Naive thymus-derived CD4-positive, alpha-beta T cell (primary cell): Measurements from ENCODE around the gene HSPB6. TPM values are rescaled to one million over a fixed set of nuclear protein-coding genes. Genes with fewer than 3 reads are reported as not detected.

ENCODE experiments used
- ATAC-seq: fragments of 150-1000 bp; cut with Tn5 transposase; 2 replicates; pipeline ENCODE4 v1.10.0; 2021; ENCODE audit warnings: mild to moderate bottlenecking, moderate library complexity
- CTCF ChIA-PET: fragments of 350-600 bp; sonication (Branson Sonifier 250); formaldehyde crosslinking; loops from one replicate; lab custom pipeline; 2021; ENCODE audit warnings: antibody characterized with exemption; lab: Charles Lee
- POLR2A ChIA-PET: fragments of 350-600 bp; sonication (Branson Sonifier 250); formaldehyde crosslinking; loops from one replicate; lab custom pipeline; 2021; ENCODE audit warnings: antibody characterized with exemption, inconsistent platforms; lab: Charles Lee
- DNase-seq, 9 donors: peaks; one replicate each; pipeline versions ENCODE4 v3.0.0 to v3.0.0-alpha.2; 2020 to 2022; ENCODE audit warnings: mixed read lengths in 1 of 9
- H3K27ac ChIP-seq: one replicate; pipeline ENCODE4 v1.7.0; 2013; ENCODE audit warnings: mild to moderate bottlenecking, low read depth, low read length, moderate library complexity
- H3K27me3 ChIP-seq, 2 donors: one replicate each; pipeline ENCODE4 v1.7.0; 2013; ENCODE audit warnings: low read length in 2 of 2, mild to moderate bottlenecking in 2 of 2, moderate library complexity in 2 of 2; ENCODE audit not compliant: control insufficient read depth in 2 of 2, insufficient read depth in 2 of 2
- H3K36me3 ChIP-seq, 3 experiments: 1 replicate in 2 of 3; 2 replicates in 1 of 3; pipeline ENCODE4 v1.7.0; 2013; ENCODE audit warnings: low read length in 3 of 3, mild to moderate bottlenecking in 3 of 3, moderate library complexity in 1 of 3; ENCODE audit not compliant: insufficient read depth in 3 of 3, control insufficient read depth in 2 of 3
- H3K4me1 ChIP-seq, 2 donors: one replicate each; pipeline ENCODE4 v1.7.0; 2013; ENCODE audit warnings: low read length in 2 of 2, mild to moderate bottlenecking in 2 of 2, moderate library complexity in 1 of 2; ENCODE audit not compliant: control insufficient read depth in 2 of 2, insufficient read depth in 2 of 2
- H3K4me3 ChIP-seq: 2 replicates; pipeline ENCODE4 v1.7.0; 2013; ENCODE audit warnings: mild to moderate bottlenecking, low read length
- H3K9me3 ChIP-seq, 3 experiments: 1 replicate in 2 of 3; 2 replicates in 1 of 3; pipeline ENCODE4 v1.7.0; 2013; ENCODE audit warnings: low read length in 3 of 3; ENCODE audit not compliant: control insufficient read depth in 2 of 3
- H3K27ac Mint-ChIP-seq, 9 donors: one replicate each; pipeline ENCODE4 v1.8.0; 2020 to 2022; ENCODE audit warnings: mixed read lengths in 9 of 9, mild to moderate bottlenecking in 8 of 9, moderate library complexity in 5 of 9, inconsistent platforms in 2 of 9
- H3K27me3 Mint-ChIP-seq, 5 donors: one replicate each; pipeline ENCODE4 v1.8.0; 2021 to 2022; ENCODE audit warnings: mixed read lengths in 5 of 5, mild to moderate bottlenecking in 1 of 5
- H3K36me3 Mint-ChIP-seq, 5 donors: one replicate each; pipeline ENCODE4 v1.8.0; 2020 to 2022; ENCODE audit warnings: mixed read lengths in 5 of 5, mild to moderate bottlenecking in 3 of 5, inconsistent platforms in 1 of 5
- H3K4me1 Mint-ChIP-seq, 7 donors: one replicate each; pipeline ENCODE4 v1.8.0; 2020 to 2022; ENCODE audit warnings: mixed read lengths in 7 of 7, mild to moderate bottlenecking in 3 of 7, inconsistent platforms in 1 of 7
- H3K4me3 Mint-ChIP-seq, 10 donors: one replicate each; pipeline ENCODE4 v1.8.0; 2020 to 2022; ENCODE audit warnings: mild to moderate bottlenecking in 10 of 10, mixed read lengths in 10 of 10, moderate library complexity in 6 of 10, inconsistent platforms in 2 of 10
- H3K9me3 Mint-ChIP-seq, 11 donors: one replicate each; pipeline ENCODE4 v1.8.0; 2020 to 2022; ENCODE audit warnings: mixed read lengths in 11 of 11, mild to moderate bottlenecking in 4 of 11, inconsistent platforms in 1 of 11, moderate library complexity in 1 of 11
- intact Hi-C, 2 donors: fragments of 100-400 bp; cut with micrococcal nuclease; formaldehyde crosslinking; loops; one replicate each; pipeline ENCODE4 v1.15.1; 2023
- polyA plus RNA-seq, 2 donors: library from polyadenylated mRNA; unstranded; fragments of 300-500 nt; fragmentation: Illumina TruSeq; gene quantifications; one replicate each; pipeline ENCODE4 v1.2.3, GENCODE V29; 2021
- total RNA-seq, 6 experiments: library from RNA in 5 of 6; stranded (reverse) in 5 of 6; gene quantifications; 1 replicate in 5 of 6; 2 replicates in 1 of 6; pipeline ENCODE4 v1.2.3 and lab custom pipeline; 2021 to 2026

The HSPB6 gene
- total and polyA plus RNA-seq, 7 experiments from 2014 or later: 0.22 TPM; not detected in 6

DNA sequence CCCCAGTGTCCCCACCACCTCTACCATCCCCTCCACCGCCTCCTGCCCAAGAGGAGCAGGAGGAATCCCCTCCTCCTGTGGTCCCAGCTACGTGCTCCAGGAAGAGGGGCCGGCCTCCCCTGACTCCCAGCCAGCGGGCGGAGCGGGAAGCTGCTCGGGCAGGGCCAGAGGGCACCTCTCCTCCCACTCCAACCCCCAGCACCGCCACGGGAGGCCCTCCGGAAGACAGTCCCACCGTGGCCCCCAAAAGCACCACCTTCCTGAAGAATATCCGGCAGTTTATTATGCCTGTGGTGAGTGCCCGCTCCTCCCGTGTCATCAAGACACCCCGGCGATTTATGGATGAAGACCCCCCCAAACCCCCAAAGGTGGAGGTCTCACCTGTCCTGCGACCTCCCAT lies 36.2 kb downstream of the HSPB6 start:
- Mint-ChIP-seq H3K9me3 (no peaks in the 10 kb centered on the region), H3K4me3 (peak overlapping the region in 2 of 10 donors; percentile 9 to 53), H3K36me3 (peaks cover 0 to 29% (median 4%) of the 10 kb centered on the region in 5 donors), H3K27ac (no peak overlapping the region), H3K4me1 (peaks cover 21 to 47% (median 29%) of the 10 kb centered on the region in 7 donors), H3K27me3 (no peaks in the 10 kb centered on the region)
- H3K36me3 ChIP-seq: peaks cover 30 to 58% (median 30%) of the 10 kb centered on the region in 3 experiments
- no peak overlapping the region for H3K27ac ChIP-seq
- DNase-seq: no peak
- intact Hi-C loops: no loop called here
- ChIA-PET POLR2A (interaction anchor here (1.0 kb wide), 2 partner anchors 18 to 24 kb away, joined by 4 read pairs; no protein-coding TSS in a partner anchor), CTCF (no interaction called here)
- ATAC-seq: no peak
- peaks cover 16 to 22% of the 10 kb centered on the region in 2 donors for H3K4me1 ChIP-seq
- no peaks in the 10 kb centered on the region for H3K9me3 ChIP-seq
- no peaks in the 10 kb centered on the region for H3K27me3 ChIP-seq
- no peak overlapping the region for H3K4me3 ChIP-seq

GRCh38 chr19:35720163-35720524 lies 36.7 kb downstream of the HSPB6 start:
- Mint-ChIP-seq H3K36me3 (peaks cover 0 to 28% (median 4%) of the 10 kb centered on the region in 5 donors), H3K4me1 (peaks cover 21 to 48% (median 30%) of the 10 kb centered on the region in 7 donors), H3K4me3 (peak overlapping the region in 7 of 10 donors; percentile 5 to 86 (median 34)), H3K27ac (peak overlapping the region in 1 of 9 donors; percentile 11), H3K27me3 (no peaks in the 10 kb centered on the region), H3K9me3 (no peaks in the 10 kb centered on the region)
- Histone ChIP-seq H3K36me3 (peaks cover 25 to 53% (median 25%) of the 10 kb centered on the region in 3 experiments), H3K9me3 (no peaks in the 10 kb centered on the region), H3K4me3 (no peak overlapping the region), H3K4me1 (peaks cover 21 to 27% of the 10 kb centered on the region in 2 donors), H3K27me3 (no peaks in the 10 kb centered on the region), H3K27ac (no peak overlapping the region)
- POLR2A ChIA-PET: interaction anchor here (1.0 kb wide), 1 partner anchor 18 kb away, joined by 4 read pairs; no protein-coding TSS in a partner anchor
- no peak for ATAC-seq
- DNase-seq: no peak
- CTCF ChIA-PET: no interaction called here
- intact Hi-C loops: no loop called here

DNA sequence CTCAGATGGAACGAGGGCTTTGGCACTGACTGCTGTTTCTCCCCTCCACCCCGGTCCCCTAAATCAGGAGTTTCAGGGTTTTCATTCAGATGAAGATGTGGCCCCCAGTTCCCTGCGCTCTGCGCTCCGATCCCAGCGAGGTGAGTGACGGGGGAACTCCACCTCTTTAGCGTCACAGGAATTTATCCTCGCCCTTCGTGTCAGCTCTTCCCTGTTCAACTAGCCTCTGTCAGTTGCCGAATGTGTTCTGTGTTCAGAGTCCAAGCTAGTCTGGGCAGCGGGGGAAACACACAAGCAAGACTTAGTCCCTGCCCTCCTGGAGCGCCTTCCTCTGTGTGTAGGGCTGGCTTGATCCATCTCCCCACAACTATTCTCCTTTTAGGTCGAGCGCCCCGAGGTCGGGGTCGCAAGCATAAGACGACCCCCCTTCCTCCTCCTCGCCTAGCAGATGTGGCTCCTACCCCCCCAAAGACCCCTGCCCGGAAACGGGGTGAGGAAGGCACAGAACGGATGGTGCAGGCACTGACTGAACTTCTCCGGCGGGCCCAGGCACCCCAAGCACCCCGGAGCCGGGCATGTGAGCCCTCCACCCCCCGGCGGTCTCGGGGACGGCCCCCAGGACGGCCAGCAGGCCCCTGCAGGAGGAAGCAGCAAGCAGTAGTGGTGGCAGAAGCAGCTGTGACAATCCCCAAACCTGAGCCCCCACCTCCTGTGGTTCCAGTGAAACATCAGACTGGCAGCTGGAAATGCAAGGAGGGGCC lies 37.2 kb downstream of the HSPB6 start:
- no peak for ATAC-seq
- POLR2A ChIA-PET: interaction anchor here (1.0 to 2.1 kb wide), 5 partner anchors 17 to 71 kb away, joined by 4 to 14 read pairs (median 9); partner anchors contain the start of genes COX6B1, IGFLR1 and LIN37
- Histone ChIP-seq H3K27me3 (no peaks in the 10 kb centered on the region), H3K27ac (no peak overlapping the region), H3K9me3 (no peaks in the 10 kb centered on the region), H3K36me3 (peaks cover 20 to 47% (median 22%) of the 10 kb centered on the region in 3 experiments), H3K4me3 (no peak overlapping the region), H3K4me1 (peaks cover 21 to 28% of the 10 kb centered on the region in 2 donors)
- no peaks in the 10 kb centered on the region for H3K9me3 Mint-ChIP-seq
- CTCF ChIA-PET: interaction anchor here (0.6 to 1.5 kb wide), 4 partner anchors 10 to 235 kb away, joined by 3 to 5 read pairs (median 3); no protein-coding TSS in a partner anchor
- no peak for DNase-seq
- H3K27ac Mint-ChIP-seq: peak overlapping the region in 8 of 9 donors; percentile 71 to 92 (median 80)
- peaks cover 26 to 52% (median 36%) of the 10 kb centered on the region in 7 donors for H3K4me1 Mint-ChIP-seq
- H3K27me3 Mint-ChIP-seq: no peaks in the 10 kb centered on the region
- intact Hi-C loops: loop anchor here (5.0 kb wide), 2 partner anchors 92 to 293 kb away; partner anchors contain the start of genes ALKBH6 (in 1 of the 2) and RBM42 (in 1 of the 2)
- H3K36me3 Mint-ChIP-seq: peaks cover 0 to 27% (median 4%) of the 10 kb centered on the region in 5 donors
- H3K4me3 Mint-ChIP-seq: peak overlapping the region; percentile 86 to 94 (median 89)

DNA sequence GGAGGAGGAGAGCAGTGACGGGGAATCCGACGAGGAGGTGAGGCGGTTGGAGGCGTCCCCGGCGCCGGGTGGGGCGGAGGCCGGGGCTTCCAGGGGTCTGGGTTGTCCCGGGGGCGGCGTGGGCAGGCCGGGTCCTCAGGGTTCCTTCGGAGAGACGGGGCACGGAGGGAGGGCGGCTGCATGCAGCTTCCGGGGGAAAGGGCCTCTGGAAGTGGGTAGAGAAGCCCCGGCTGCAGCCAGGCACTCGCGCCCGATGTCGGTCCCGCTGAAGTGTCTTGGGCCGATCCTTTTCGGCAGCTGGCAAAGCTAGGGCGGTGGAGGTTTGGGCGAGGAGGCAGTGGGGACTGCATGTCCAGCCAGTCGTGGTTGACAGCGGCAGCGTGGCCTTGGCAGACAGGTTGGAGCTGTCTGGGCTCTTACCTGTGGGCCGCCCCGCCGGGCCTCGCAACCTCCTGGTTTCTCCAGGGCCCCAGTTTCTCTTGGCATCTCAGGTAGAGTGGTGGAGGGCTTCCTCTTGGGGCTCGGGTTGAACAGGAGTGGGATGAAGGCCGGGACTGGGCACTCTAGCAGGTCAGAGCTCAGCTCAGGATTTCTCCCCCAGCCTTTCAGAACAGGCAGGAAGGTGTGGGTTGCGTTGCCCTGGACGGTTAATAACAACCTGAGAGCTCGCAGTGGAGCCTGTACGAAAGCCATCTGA lies 38.3 kb downstream of the HSPB6 start:
- ATAC-seq: no peak
- no peaks in the 10 kb centered on the region for H3K9me3 Mint-ChIP-seq
- peak overlapping the region; percentile 86 to 94 (median 89) for H3K4me3 Mint-ChIP-seq
- CTCF ChIA-PET: interaction anchor here (0.9 to 1.5 kb wide), 4 partner anchors 11 to 24 kb away, joined by 3 read pairs; no protein-coding TSS in a partner anchor
- Histone ChIP-seq H3K4me3 (peak overlapping the region; percentile 69), H3K27ac (peak overlapping the region; percentile 76), H3K27me3 (no peaks in the 10 kb centered on the region), H3K36me3 (peaks cover 11 to 37% (median 13%) of the 10 kb centered on the region in 3 experiments), H3K9me3 (no peaks in the 10 kb centered on the region), H3K4me1 (peaks cover 26 to 39% of the 10 kb centered on the region in 2 donors)
- peak; percentile 26 to 70 (median 43) for DNase-seq
- no peaks in the 10 kb centered on the region for H3K27me3 Mint-ChIP-seq
- POLR2A ChIA-PET: interaction anchor here (1.2 to 2.1 kb wide), 8 partner anchors 14 to 70 kb away, joined by 3 to 20 read pairs (median 8); partner anchors contain the start of genes COX6B1, IGFLR1, LIN37 and PSENEN
- H3K27ac Mint-ChIP-seq: peak overlapping the region; percentile 71 to 93 (median 83)
- peaks cover 32 to 60% (median 47%) of the 10 kb centered on the region in 7 donors for H3K4me1 Mint-ChIP-seq
- intact Hi-C loops: loop anchor here (5.0 kb wide), 2 partner anchors 91 to 294 kb away; partner anchors contain the start of genes ALKBH6 (in 1 of the 2) and RBM42 (in 1 of the 2)
- H3K36me3 Mint-ChIP-seq: peaks cover 0 to 20% (median 4%) of the 10 kb centered on the region in 5 donors

DNA sequence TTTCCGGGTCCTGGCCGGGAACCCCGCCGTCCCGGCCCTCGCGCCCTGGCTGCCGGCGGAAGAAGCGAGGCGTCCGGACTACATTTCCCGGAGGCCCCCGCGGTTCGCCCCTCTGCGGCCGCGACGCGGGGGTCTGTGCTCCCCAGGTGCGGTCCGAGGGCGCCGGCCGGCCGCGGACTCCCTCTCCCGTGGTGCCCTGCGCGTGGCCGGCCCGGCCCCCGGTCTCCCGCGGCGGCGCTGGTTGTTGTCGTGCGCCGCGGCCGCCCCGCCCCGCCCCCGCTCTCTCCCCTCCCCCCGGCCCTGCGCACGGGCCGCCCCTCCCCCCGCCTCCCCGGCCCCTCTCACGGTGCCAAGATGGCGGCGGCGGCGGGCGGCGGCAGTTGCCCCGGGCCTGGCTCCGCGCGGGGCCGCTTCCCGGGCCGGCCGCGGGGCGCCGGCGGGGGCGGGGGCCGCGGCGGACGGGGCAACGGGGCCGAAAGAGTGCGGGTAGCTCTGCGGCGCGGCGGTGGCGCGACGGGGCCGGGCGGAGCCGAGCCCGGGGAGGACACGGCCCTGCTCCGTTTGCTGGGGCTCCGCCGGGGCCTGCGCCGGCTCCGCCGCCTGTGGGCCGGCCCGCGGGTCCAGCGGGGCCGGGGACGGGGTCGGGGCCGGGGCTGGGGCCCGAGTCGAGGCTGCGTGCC lies 39.0 kb downstream of the HSPB6 start, which contains the start of gene KMT2B:
Gene KMT2B (plus strand): TSS at position 339 of the 680 bp plus-strand sequence. CDS start 16 bp downstream, at position 355.
- Mint-ChIP-seq H3K4me3 (peak within 1 kb of the TSS; percentile 89 to 99 (median 96)), H3K27me3 (no peaks in the 10 kb centered on the region), H3K9me3 (no peaks in the 10 kb centered on the region), H3K27ac (peak within 1 kb of the TSS; percentile 78 to 98 (median 92)), H3K4me1 (peaks cover 39 to 67% (median 52%) of the 10 kb centered on the region in 7 donors), H3K36me3 (peaks cover 0 to 18% (median 4%) of the 10 kb centered on the region in 5 donors)
- Histone ChIP-seq H3K4me1 (peaks cover 33 to 46% of the 10 kb centered on the region in 2 donors), H3K36me3 (peaks cover 5 to 30% (median 6%) of the 10 kb centered on the region in 3 experiments), H3K9me3 (no peaks in the 10 kb centered on the region), H3K4me3 (peak within 1 kb of the TSS; percentile 84), H3K27ac (peak within 1 kb of the TSS; percentile 80), H3K27me3 (no peaks in the 10 kb centered on the region)
- intact Hi-C loops: loop anchor here (1.0 to 5.0 kb wide), 23 partner anchors 16 to 397 kb away; partner anchors contain the start of genes COX6B1 (in 2 of the 2), PROSER3 (in 2 of the 2), PSENEN (in 2 of the 2) and THAP8 (in 2 of the 2)
- ATAC-seq (peak; percentile 66), DNase-seq (peak in 2 of 9 donors; percentile 90 to 95)
- POLR2A ChIA-PET: interaction anchor here (0.5 to 2.1 kb wide), 11 partner anchors 15 to 400 kb away, joined by 3 to 20 read pairs (median 5); partner anchors contain the start of genes COX6B1, IGFLR1, LIN37 and PSENEN
- CTCF ChIA-PET: interaction anchor here (1.0 kb wide), 1 partner anchor 16 kb away, joined by 3 read pairs; no protein-coding TSS in a partner anchor
